ENCODE results near the gene STON2. TPM values are rescaled to one million over a fixed set of nuclear protein-coding genes. Genes with fewer than 3 reads are reported as not detected.

STON2 gene
- total RNA-seq, 1 donor from 2014 or later, result 24.0 TPM

DNA sequence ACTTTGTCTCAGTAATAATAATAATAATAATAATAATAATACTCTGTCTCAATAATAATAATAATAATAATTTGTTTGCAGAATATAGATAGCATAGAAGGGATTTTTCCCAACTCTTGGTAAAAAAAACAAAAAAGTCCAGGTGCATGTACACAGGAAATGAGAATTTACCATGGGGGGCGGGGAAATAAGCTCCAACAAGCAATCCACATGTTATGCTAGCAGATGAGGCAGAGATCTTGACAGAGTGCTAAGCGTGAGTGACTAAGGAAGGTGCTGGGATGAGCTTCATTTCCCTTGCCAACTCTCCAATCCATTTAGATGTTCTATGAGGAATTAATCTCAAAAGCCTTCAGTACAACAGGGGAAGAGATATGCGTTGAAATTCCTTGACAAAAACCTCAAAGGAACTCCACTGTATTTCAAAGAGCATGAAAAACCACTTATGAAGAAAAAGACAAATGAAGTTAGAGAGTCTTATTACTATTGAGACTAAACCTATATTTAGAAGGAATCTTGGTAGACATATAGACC lies 134.4 kb downstream of the STON2 start:
- H3K9me3 Mint-ChIP-seq, result no peaks in the 10 kb centered on the region
- H3K27me3 Mint-ChIP-seq (ENCODE audit: low read depth), result no peaks in the 10 kb centered on the region
- no peak overlapping the region for H3K4me3 Mint-ChIP-seq
- TF ChIP-seq, protein P1, sequence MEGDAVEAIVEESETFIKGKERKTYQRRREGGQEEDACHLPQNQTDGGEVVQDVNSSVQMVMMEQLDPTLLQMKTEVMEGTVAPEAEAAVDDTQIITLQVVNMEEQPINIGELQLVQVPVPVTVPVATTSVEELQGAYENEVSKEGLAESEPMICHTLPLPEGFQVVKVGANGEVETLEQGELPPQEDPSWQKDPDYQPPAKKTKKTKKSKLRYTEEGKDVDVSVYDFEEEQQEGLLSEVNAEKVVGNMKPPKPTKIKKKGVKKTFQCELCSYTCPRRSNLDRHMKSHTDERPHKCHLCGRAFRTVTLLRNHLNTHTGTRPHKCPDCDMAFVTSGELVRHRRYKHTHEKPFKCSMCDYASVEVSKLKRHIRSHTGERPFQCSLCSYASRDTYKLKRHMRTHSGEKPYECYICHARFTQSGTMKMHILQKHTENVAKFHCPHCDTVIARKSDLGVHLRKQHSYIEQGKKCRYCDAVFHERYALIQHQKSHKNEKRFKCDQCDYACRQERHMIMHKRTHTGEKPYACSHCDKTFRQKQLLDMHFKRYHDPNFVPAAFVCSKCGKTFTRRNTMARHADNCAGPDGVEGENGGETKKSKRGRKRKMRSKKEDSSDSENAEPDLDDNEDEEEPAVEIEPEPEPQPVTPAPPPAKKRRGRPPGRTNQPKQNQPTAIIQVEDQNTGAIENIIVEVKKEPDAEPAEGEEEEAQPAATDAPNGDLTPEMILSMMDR (conservative IDR thresholded peaks at IDR 0.05), result no peak
- no peaks in the 10 kb centered on the region for H3K36me3 Mint-ChIP-seq (ENCODE audit: low read depth)
- no peak for DNase-seq (ENCODE audit: low read depth, low spot score)
- H3K4me1 Mint-ChIP-seq, result peaks cover 29% of the 10 kb centered on the region
- H3K27ac Mint-ChIP-seq (ENCODE audit: unreplicated experiment), result no peak overlapping the region

DNA sequence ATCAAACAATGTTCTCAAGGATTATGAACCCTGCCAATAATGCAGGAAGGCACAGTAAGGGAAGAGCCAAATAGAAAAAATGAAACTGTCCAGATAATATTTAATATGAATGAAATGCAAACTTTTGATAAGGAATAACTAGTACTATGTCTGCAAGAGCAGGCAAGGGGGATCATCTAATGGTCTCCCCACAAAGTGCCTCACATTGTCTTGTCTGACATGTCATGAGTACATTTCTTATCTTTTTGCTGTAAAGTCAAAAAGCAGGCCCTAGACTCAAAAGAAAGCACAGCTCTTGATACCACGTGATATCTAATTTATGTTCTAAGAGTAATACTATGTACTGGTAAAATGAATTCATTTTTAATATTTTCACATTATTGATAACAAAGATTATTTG lies 135.5 kb downstream of the STON2 start:
- Mint-ChIP-seq H3K4me1 (peaks cover 25% of the 10 kb centered on the region), H3K36me3 (ENCODE audit: low read depth) (peaks cover under 1% of the 10 kb centered on the region), H3K27me3 (ENCODE audit: low read depth) (no peaks in the 10 kb centered on the region), H3K27ac (ENCODE audit: unreplicated experiment) (no peak overlapping the region), H3K4me3 (no peak overlapping the region), H3K9me3 (no peaks in the 10 kb centered on the region)
- TF ChIP-seq, protein P1 (conservative IDR thresholded peaks at IDR 0.05), result no peak
- DNase-seq (ENCODE audit: low read depth, low spot score), result no peak

DNA sequence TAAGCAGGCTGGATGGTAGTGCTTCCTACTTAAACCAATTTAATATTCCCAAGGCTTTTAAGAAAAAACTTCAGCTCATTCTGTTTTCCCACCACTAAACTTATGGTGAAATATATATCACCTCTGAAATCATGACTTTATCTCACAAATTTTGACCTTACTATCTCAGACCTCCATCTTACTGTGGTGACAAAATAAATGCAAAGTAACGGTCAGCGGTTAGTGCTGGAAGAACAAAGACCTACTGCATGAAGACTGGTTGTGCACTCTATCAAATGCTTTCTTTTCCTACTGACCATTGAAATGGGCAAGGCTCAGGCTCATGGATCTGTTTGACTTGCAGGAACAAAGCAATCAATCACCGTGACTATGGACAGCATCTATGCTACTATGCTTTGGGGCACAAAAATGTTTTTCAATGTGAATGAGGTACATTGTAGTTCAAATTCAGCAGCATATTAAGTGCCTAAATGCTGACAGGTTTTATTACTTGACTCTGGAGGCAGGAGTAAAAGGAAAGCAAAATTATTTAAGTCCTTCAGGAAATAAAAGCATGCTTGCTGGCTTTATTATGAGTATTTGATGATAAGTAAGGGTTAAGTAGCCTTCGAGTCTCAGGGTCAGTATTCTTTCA lies 136.2 kb downstream of the STON2 start:
- Mint-ChIP-seq H3K27ac (ENCODE audit: unreplicated experiment) (peak overlapping the region; percentile 7), H3K4me3 (no peak overlapping the region), H3K27me3 (ENCODE audit: low read depth) (no peaks in the 10 kb centered on the region), H3K36me3 (ENCODE audit: low read depth) (peaks cover 4% of the 10 kb centered on the region), H3K4me1 (peaks cover 20% of the 10 kb centered on the region), H3K9me3 (no peaks in the 10 kb centered on the region)
- TF ChIP-seq, protein P1 (conservative IDR thresholded peaks at IDR 0.05), result no peak
- no peak for DNase-seq (ENCODE audit: low read depth, low spot score)

DNA sequence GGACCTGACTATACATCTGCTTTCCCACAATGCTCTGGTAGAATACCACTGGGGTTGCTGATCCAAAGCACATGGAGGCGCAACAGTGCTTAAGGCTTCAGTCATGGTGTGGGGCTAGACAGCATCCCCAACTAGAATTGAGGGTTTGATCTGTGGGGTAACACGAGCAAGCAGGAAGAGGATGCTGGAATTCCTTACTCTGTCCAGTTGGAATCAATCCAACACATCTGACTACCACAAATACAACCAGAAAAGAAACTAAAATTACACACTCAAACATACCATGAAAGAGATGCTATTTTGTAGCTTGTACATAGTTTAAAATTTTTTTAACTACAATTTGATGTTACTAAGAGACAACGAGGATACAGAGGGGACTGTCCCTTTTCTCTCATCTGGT lies 138.9 kb downstream of the STON2 start:
- Mint-ChIP-seq H3K4me1 (peaks cover 26% of the 10 kb centered on the region), H3K36me3 (ENCODE audit: low read depth) (peaks cover 4% of the 10 kb centered on the region), H3K27me3 (ENCODE audit: low read depth) (no peaks in the 10 kb centered on the region), H3K4me3 (no peak overlapping the region), H3K9me3 (no peaks in the 10 kb centered on the region), H3K27ac (ENCODE audit: unreplicated experiment) (no peak overlapping the region)
- TF ChIP-seq, protein P1 (conservative IDR thresholded peaks at IDR 0.05), result no peak
- no peak for DNase-seq (ENCODE audit: low read depth, low spot score)

DNA sequence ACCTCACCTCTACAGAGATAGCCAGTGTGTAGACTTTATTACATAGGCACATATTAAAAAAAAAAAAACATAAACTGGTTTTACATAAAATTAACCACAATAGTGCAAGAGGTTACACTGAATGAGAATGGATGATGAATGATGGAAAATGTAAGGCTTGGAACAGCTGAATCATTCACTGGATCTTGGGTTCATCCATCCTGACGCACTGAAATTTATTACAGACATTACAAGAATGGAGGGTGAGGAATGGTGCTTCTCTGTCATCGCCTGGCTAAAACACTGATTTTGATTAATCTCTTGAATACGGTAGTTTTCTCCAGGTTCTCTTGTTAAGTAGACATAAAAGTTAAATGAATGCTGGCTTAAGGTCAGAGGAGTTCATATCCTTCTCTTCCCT lies 139.4 kb downstream of the STON2 start:
- Mint-ChIP-seq H3K27ac (ENCODE audit: unreplicated experiment) (no peak overlapping the region), H3K9me3 (no peaks in the 10 kb centered on the region), H3K4me3 (no peak overlapping the region), H3K27me3 (ENCODE audit: low read depth) (no peaks in the 10 kb centered on the region), H3K36me3 (ENCODE audit: low read depth) (peaks cover 4% of the 10 kb centered on the region), H3K4me1 (peaks cover 28% of the 10 kb centered on the region)
- TF ChIP-seq, protein P1 (conservative IDR thresholded peaks at IDR 0.05), result no peak
- no peak for DNase-seq (ENCODE audit: low read depth, low spot score)
